SIG-M5 treated with dmso at 0.1 percent for 504 hours (cell line): Measurements from ENCODE around the gene R3HDM1.
"Not testable (repeated sequence)": the region's sequence is repeated elsewhere in the genome, so short reads cannot be mapped to it uniquely, and the experiment has no call there.

Source experiments
- DNase-seq: peaks from one replicate; lab custom pipeline; 2025; ENCODE audit not compliant: unreplicated experiment; lab: John Stamatoyannopoulos, UW

The R3HDM1 gene

DNA sequence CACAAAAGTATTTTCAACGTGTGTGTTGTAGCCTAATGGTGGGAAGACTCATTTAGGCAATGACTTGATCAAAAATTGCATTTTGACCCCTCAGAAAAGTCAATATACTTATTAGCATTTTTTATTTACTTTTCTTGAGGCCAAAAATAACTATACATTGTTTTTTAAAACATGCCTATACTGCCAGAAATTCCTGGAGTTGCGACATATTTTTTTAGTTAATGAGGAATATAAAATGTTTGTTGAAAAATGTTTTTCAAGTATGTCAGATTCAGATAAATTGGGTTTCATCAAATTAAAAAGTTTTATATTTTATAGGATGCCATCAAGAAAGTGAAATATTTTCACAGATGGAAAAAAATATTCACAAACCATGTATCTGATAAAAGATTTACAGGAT, 39.6 kb downstream of the R3HDM1 start:
- no peak for DNase-seq

DNA sequence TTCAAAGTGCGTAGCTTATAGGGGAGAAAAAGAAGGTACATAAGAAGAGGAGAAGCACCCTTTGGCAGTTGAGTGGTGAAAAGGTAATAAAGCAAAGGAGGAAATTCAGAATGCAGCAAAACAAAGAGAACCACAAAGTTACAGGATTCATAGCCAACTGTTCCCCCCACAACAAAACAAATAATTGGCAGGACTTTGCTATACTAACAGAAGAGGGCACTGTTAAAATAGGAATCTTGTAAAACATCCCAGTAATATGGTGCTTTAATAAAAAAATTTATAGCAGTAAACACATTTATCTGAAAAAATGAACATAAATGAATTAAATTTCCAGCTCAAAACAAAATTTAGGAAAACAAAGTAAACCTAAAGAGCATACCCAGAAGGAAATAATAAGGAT, 42.3 kb downstream of the R3HDM1 start:
- DNase-seq, result no peak

DNA sequence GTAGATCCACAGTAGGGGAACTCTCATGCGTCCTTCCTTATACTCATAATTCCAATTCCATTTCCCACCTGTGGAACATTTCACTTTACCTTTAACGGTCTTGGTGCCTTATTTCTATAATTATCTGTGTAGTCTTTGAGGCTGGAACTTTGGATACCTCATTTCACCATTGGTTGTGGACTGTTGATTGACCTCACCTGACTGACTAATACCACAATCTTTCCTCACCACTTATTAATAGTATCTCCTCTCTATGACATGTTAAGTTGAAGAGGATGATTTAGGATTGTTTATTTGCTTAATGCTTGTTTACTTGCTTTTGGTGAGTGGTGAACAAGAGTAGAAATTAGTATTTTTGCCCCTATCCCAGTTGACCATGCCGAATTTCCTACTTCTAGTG, 50.0 kb downstream of the R3HDM1 start:
- DNase-seq, result no peak

DNA sequence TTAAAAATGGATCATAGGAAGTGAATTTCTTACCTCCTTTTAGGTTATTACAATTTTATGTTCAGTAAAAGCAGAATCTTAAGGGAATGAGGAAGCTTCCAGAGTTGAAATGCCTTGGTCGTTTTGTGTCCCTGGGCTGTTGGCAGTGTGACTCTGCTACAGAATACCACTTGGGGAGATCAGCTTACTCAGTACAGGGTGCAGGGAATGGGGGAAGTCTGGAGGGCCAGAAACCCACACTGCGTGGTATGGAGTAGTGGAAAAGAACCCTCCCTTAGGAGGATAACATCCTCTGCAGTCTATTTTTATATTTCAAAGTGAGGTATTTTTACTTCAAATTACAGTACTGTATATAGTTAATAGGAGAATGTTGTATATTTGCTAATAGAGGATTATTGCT, 51.1 kb downstream of the R3HDM1 start:
- no peak for DNase-seq

DNA sequence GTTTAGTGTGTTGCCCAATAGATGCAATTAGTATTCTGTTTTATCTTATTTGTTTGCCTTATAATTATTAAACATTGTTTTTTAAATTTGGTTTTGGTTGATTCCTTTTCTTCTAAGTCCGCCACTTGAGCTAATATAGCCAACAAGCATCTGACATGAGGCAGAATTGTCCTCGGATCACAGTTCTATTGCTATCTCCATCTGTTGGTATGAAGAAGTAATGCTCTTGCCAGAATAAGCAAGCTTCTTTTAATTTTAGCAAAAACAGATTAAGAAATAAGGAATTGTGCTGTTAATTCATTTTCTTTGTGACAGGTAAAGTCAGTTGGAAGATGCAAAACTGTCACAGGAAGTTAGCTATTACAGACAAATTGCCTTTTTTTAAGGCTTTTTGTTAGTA, 54.3 kb downstream of the R3HDM1 start:
- no peak for DNase-seq

DNA sequence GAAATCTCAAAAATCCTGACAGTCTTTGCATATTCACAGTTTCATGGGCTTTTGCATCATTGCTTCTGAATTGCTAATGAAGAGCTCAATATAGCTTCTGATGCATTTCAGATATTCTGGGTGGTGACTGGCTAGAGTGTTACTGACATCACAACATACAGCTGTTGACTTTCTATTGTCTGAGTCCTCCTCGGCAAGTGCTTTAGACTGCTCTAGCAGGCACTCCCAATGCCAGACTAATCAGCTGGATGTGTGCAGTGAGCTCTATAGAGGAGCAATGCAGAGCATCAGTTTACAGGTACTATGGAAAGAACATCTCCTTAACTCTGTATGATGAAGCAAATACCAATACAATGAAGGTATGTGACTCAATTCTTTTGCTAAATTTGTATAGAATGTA, 54.9 kb downstream of the R3HDM1 start:
- DNase-seq, result no peak

DNA sequence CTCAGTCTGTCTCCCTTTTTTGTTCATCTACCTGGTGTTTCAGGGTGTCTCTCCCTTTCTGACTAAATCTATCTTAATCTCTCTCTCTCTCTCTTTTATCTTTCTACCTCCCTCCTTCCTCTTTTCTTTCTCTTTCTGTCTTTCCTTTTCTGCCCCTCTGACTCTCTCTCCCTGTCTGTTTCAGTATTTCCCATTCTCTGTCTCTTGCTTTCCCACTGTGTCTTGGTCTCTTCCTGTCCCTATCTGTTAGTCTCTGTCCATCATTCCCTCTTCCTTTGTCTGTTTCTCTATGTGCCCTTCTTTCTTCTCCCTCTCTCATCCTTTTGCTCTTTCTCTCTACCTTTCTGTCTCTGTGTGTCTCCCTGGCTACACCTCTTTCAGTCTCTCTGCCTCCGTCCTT, 56.7 kb downstream of the R3HDM1 start:
- no peak for DNase-seq

DNA sequence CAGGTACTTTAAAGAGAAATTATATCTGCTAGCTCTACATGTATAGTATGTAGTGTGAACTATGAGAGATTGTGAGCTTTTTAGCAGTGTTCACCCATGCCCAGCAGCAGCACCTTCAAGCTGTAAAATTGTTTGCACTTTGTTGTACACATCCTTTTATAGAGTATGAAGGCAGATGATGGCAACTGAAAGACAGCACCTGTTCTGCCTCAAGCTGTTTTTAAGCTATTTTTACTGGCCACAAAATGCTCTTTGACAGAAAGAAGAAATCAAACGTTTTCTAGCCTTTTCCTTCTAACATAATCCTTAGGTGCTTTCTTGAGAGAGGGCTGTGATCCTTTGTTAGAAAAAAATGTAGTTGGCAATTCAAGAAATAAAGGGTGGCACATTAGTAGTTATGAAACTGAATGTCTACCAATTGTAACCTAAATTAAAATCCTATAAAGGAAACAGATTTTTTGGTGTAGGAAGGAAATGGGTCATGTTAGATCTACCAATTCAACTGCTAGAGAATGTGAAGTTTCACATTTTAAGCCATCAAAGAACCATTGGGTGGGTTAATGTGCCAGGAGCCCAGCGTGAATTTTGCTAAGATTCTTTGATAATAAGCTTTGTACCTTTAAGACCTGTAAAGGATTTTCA, 59.5 kb downstream of the R3HDM1 start:
- no peak for DNase-seq

DNA sequence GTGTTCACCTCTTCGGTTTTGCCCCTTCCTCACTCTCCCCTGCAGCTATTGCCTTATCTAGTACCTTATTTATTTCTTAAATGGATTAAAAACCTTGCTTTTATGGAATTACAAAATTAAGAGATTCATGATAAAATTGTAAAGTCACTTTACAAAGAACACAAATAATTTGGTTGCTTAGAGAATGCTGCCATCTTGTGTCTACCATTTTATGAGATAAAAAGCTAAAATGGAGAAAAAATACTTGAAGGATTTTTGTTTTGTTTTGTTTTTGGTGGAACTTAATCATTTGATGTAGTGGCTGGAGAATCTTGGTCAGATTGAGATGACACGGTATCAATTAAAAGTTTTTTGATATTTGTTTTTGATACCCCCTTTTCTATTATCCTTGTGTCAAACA, 69.6 kb downstream of the R3HDM1 start:
- no peak for DNase-seq

DNA sequence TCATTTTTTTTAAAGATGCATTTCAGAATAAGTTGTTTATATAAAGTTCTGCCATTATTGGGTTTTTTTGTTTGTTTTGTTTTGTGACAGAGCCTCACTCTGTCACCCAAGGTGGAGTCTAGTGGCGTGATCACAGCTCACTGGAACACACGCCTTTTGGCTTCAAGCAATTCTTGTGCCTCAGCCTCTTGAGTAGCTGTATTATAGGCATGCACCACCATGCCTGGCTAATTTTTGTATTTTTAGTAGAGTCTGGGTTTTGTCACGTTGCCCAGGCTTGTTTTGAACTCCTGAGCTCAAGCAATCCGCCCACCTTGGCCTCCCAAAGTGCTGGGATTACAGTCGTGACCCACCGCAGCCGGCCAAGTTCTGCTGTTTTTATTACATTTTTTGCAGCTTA, 72.3 kb downstream of the R3HDM1 start:
- DNase-seq, result no peak

DNA sequence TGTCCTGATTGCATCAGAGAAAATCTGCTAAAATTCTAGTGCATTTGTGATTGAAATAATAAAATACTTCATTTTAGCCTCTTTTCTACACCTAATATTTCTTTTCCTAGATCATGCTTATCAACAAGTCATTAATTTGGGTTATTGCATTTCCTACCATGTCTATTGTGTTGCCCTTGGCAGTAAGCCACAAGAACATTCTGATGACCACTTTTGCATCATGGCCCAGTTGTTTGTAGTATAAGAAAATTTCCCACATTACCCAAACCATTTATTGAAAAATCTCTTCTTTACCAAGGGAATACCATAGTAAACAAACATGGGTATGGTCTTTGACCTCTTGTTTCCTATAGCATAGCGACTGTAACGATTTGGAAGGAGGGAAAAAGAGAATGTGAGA, 76.3 kb downstream of the R3HDM1 start:
- no peak for DNase-seq

DNA sequence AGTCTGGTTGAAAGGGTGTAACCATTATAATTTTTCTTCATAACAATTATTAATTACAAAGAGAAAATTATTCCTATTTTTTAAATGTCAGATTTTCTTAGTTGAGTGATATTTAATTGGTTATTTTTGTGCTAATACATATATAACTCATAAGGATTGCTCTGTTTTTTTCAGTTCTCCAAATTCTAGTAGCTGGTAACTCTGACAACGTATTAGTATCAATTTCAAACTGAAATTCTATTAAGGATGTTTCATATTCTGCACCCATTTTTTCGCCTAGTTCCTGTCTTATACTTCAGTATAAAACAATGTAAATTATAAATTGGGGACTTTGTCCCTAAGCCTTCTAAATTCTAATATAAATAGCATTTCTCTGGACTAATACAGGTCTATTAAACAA, 81.0 kb downstream of the R3HDM1 start:
- DNase-seq, result no peak

DNA sequence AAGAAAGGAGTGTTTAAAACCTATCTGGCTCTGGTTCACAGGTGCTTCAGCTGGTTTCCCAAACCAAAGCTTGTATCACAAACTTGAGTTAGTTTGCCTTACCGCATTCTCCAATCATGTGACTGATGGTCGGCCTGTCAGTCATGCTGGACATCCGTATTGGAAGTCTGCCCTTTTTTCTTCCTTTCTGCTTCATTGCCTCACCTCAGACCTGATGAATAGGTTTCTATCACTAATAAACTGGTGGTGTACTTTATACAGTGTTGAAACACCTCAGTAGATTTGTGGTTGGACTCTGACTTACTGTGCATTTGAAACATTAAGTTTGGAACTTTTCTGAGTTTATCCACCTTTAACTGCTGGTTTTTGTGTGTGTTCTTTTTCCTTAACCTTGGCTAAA, 84.1 kb downstream of the R3HDM1 start:
- no peak for DNase-seq

DNA sequence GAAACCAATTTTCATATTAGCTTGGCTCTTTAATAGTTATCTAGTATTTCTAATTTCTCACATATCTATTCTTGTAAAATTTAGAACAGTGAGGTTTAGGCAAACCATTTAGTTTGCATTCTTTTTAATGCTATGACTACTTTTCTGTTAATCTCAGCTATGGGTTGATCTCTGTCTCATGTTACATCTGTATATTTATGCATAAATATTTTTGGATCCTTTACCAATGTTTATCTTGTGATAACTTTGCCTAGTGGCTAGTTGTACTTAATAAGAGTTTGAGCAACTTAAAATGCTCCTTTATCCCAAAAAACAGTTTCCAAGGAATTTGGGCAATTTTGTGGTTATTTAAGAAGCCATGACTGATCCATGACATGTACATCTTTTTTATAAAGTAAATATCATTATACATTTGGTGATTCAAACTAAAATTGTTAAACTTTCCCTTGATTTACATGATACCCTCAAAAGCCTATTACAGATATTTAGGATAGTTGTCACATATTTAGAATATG, 86.3 kb downstream of the R3HDM1 start:
- no peak for DNase-seq

DNA sequence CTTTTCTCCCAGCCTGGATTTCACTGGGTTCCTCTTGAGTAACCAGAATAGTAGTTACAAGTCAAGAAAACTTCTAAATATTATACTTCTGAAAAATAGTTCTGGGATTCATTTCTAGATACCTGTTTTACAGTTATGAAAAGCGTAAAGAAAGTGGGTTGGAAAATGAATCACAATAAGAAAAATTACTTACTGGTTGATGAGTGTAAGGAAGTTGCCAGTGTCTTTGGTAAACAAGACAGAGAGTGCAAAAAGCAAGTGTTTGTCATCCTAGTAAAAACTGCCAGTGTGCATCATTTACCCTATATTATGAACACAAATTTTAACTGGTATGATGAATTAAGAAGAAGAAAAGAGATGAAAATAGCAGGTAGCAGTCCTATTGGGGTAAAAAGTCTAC, 88.9 kb downstream of the R3HDM1 start:
- DNase-seq, result no peak

DNA sequence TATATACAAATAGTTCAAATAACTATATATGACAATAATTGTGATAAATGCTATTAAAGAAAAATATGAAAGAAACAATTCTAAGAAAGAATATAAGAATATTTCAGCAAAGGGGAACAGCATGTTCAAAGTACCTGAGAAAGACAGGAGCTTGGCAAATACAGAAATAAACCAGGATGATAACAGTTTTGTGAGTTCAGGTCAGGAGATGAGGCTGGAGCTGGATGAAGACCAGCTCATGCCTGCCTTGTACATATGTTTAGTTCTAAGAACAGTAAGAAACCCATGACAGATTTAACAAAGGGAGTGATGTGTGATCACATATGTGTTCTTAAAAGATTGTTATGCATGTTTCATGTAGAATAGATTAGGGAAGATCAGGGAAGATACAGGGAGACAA, 98.2 kb downstream of the R3HDM1 start:
- no peak for DNase-seq

DNA sequence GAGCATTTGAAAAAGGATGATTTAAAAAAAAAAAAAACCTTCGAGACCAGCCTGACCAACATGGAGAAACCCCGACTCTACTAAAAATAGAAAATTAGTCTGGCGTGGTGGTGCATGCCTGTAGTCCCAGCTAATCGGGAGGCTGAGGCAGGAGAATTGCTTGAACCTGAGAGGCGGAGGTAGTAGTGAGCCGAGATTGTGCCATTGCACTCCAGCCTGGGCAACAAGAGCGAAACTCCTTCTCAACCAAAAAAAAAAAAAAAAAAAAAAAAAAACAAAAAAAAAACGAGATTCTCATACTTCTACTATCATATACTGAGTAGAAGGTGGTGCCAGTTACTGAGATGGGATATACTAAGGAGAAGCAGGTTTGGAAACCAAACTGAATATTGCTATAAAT, 98.8 kb downstream of the R3HDM1 start:
- DNase-seq, result not testable (repeated sequence)

DNA sequence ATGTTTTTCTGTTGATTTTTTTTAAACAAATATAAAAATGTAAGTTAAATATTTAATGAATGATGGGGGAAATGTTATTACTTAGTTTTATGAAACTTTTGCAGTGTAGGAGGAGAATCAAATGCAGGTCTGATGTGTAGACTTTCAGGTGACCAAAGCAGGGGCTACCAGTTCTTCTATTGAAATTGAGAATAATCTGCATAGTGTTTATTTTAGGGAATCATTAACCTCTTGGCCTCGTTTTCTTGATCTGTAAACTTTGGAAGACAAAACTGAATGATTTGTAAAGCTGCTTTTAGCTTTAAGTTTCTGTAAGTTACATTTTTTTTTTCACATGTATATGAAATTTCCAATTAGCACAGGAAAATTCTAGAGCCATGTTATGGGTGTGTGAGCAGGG, 99.2 kb downstream of the R3HDM1 start:
- no peak for DNase-seq

DNA sequence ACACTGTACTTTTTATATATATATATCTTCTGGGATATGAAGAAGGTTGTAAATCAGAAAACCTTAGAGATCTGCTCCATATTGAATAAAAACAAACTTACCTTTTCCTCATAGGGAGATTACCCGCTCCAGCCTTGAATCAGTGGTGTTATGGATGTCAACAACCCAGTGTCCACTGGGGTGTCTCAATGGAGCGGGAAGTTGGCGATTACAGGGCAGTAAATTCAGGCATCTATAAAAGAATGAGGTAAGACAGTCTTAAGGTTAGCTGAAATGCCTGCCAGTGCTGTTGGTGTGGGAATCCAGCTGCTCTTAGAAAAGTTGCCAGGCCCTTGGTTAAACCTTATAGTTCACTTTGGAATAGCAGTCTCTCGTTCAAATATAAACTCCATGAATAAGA, 102.3 kb downstream of the R3HDM1 start:
- DNase-seq, result no peak

DNA sequence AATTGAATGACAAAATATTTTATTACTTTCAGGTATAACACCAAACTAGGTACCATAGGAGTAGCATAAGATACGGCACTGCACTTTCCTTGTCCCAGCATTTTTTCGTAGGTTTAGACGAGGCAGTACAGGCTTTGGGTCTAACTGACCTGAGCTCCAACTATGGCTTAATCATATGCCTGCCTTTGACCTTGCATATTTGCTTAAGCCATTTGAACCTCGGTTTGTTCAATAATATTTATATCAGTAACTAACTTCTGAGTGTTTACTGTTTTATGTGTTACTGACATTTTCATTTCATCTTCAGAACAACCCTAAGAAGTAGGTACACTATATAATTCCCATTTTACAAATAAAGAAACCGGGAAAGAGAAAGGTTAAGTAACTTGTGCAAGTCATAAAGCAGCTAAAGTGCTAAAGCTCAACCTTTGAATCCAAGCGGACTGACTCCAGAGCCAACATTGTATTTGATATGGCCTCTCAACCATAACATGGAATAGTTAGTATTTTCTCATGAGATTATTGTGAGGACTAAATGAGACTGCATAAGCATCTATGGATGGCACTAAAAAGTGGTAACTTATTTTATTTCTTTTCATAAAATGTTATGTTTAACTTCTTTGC, 104.0 kb downstream of the R3HDM1 start:
- no peak for DNase-seq

DNA sequence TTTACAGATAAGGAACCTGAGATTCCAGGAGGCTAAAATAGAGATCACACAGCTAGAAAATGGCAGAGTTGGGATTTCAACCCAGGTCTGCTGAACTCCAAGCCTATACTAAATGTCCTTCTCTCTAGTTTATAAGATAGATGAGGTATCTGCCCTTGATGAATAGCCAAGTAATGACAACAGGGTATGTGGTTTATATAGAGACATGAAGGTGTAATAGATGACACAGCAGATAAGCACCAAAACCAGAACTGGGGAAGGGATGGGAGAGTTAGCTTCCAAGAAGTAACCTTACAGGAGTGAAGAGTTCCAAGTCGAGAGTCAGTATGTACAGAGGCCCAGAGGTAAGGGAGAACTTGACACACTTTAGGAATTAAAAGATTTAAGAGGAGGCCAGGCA, 105.7 kb downstream of the R3HDM1 start:
- DNase-seq, result no peak

DNA sequence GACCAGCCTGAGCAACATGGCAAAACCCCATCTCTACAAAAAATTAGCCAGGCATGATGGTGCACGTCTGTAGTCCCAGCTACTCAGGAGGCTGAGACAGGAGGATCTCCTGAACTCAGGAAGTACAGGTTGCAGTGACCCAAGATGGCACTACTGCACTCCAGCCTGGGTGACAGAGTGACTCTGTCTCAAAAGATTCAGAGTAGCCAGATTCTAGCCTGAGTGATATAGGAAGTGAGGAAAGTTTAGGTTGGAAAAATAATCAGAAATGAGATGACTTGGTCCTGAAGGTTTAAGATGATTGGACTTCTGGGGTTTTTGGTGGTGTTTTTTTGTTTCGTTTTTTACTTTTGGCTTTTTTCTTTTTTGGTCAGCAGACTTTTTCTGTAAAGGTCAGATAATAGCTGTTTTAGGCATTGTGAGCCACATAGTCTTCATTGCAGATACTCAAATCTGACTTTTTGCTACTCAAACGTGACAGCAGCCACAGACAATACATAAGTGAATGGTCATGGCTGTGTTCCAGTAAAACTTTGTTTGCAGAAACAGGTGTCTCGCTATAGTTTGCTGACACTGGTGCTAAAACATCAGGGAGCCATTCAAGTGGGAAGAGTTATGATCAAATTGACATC, 106.3 kb downstream of the R3HDM1 start:
- DNase-seq, result no peak

DNA sequence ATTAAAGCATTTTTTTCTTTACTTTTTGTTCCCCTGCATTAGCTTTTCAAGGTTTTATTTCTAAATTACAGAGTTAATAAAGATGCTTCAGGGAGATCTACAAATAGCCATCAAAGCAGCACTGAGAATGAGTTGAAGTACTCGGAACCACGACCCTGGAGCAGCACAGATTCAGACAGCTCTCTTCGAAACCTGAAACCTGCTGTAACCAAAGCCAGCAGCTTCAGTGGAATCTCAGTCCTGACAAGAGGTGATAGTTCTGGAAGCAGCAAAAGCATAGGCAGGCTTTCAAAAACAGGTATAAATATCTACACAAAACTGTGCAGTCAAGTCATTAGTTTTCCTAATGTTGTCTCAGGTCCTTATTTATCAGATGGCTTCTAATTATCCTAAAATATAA, 107.5 kb downstream of the R3HDM1 start:
- no peak for DNase-seq
